ENCODE data around the gene ANO7.

ANO7 gene

DNA sequence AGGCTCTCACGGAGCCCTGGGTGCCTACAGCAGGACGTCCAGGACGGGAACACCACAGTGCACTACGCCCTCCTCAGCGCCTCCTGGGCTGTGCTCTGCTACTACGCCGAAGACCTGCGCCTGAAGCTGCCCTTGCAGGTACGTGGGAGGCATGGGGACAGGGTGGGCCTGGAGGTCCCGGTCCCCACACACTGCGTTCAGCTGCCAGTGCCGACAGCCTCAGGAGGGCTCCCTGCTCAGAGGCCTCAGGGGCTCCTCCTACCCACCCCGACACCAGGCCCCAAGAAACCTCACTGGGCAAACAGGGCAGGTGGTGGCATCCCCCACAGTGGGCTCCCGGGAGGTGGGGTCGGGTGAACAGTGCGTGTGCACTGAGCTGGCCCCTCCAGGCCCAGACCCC, 10.8 kb downstream of the ANO7 start:
- H2AFZ ChIP-seq (ENCODE audit: insufficient read depth, low read length, poor library complexity), result no peak overlapping the region
- H4K8ac ChIP-seq (ENCODE audit: low read depth, low read length), result no peak overlapping the region
- DNase-seq, result no peak
- H3K4me2 ChIP-seq (ENCODE audit: low read length), result no peak overlapping the region
- no peak overlapping the region for H2BK120ac ChIP-seq (ENCODE audit: insufficient read depth, low read length, poor library complexity)
- H3K4me1 ChIP-seq (ENCODE audit: control insufficient read depth in 1 of 2, insufficient read depth in 2 of 2, low read length in 2 of 2), result peaks cover 0 to 8% of the 10 kb centered on the region in 2 experiments
- no peaks in the 10 kb centered on the region for H3K79me2 ChIP-seq (ENCODE audit: control insufficient read depth, insufficient read depth, low read length, poor library complexity)
- no peak overlapping the region for H3K27ac ChIP-seq (ENCODE audit: low read depth, low read length)
- no peak overlapping the region for H3K23ac ChIP-seq (ENCODE audit: low read length)
- no peak overlapping the region for H2AK5ac ChIP-seq (ENCODE audit: low read length)
- no peak overlapping the region for H3K18ac ChIP-seq (ENCODE audit: low read length)
- no peaks in the 10 kb centered on the region for H3K27me3 ChIP-seq (ENCODE audit: insufficient read depth, low read length)
- no CpG with 5 or more reads among the region's 16 CpGs for WGBS (ENCODE audit: extremely low coverage, insufficient coverage, insufficient read length)
- no peak overlapping the region for H3K9ac ChIP-seq (ENCODE audit: low read length)
- H3K4ac ChIP-seq (ENCODE audit: low read depth, low read length), result no peak overlapping the region
- H3K9me3 ChIP-seq (ENCODE audit: insufficient read depth, low read depth, low read length), result peaks cover 2% of the 10 kb centered on the region
- no peak overlapping the region for H3K4me3 ChIP-seq (ENCODE audit: low read depth, low read length)
- no peak overlapping the region for H4K91ac ChIP-seq (ENCODE audit: low read depth, low read length)
- no peak overlapping the region for H4K12ac ChIP-seq (ENCODE audit: low read depth, low read length)
- no peak overlapping the region for H2BK12ac ChIP-seq (ENCODE audit: low read length)
- no peak overlapping the region for H3K14ac ChIP-seq (ENCODE audit: low read length)
- H3K36me3 ChIP-seq (ENCODE audit: control insufficient read depth in 1 of 2, insufficient read depth in 2 of 2, low read length in 2 of 2), result no peaks in the 10 kb centered on the region
- peaks cover 2% of the 10 kb centered on the region for H3K79me1 ChIP-seq (ENCODE audit: low read length)
- H2BK5ac ChIP-seq (ENCODE audit: low read depth, low read length, poor library complexity), result no peak overlapping the region

DNA sequence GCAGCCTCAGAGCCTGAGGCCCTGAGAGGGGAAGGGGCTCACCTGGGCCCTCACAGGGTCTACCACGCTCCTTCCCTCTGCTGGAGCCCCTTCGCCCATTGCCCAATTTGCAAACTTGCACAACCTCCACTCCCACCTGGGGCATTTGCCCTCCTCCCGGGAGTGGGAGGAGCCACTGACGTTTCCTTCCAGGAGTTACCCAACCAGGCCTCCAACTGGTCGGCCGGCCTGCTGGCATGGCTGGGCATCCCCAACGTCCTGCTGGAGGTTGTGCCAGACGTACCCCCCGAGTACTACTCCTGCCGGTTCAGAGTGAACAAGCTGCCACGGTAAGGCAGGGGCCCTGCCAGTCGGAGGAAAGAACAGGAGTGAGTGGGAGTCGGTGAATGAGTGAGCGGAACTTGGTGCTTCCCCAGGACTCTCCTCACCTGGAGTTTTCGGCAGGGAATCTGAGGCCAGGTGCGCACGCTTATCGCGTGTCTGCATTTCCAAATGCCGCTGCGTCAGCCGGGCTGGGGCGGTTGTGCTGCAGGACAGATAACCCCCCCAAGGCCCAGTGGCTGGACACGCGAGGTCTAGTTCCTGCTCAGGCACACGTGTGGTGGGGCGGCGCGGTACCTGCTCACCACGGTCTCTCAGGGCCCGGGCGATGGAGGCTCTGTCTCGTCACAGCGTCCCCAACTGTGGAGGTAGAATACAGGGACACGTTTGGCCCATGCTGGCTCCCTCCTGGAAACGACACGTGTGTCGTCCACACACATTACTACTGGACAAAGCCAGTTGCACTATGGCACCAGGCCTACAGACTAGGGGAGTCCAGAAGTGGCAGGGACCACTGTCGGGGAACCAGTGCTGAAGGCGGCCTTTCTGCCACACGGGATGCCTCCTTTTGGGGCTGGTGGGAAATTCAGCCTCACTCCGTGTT, 11.7 kb downstream of the ANO7 start:
- Histone ChIP-seq H3K4me3 (ENCODE audit: low read depth, low read length) (no peak overlapping the region), H3K4me1 (ENCODE audit: control insufficient read depth in 1 of 2, insufficient read depth in 2 of 2, low read length in 2 of 2) (peaks cover 0 to 8% of the 10 kb centered on the region in 2 experiments), H2BK120ac (ENCODE audit: insufficient read depth, low read length, poor library complexity) (no peak overlapping the region), H3K36me3 (ENCODE audit: control insufficient read depth in 1 of 2, insufficient read depth in 2 of 2, low read length in 2 of 2) (no peaks in the 10 kb centered on the region), H3K14ac (ENCODE audit: low read length) (no peak overlapping the region), H3K27ac (ENCODE audit: low read depth, low read length) (no peak overlapping the region), H4K12ac (ENCODE audit: low read depth, low read length) (no peak overlapping the region), H3K23ac (ENCODE audit: low read length) (no peak overlapping the region), H3K79me2 (ENCODE audit: control insufficient read depth, insufficient read depth, low read length, poor library complexity) (no peaks in the 10 kb centered on the region), H3K9ac (ENCODE audit: low read length) (no peak overlapping the region), H4K91ac (ENCODE audit: low read depth, low read length) (peak overlapping the region; percentile 31), H2AFZ (ENCODE audit: insufficient read depth, low read length, poor library complexity) (no peak overlapping the region), H3K4ac (ENCODE audit: low read depth, low read length) (no peak overlapping the region), H3K9me3 (ENCODE audit: insufficient read depth, low read depth, low read length) (peaks cover 2% of the 10 kb centered on the region), H3K4me2 (ENCODE audit: low read length) (no peak overlapping the region), H3K27me3 (ENCODE audit: insufficient read depth, low read length) (no peaks in the 10 kb centered on the region), H2AK5ac (ENCODE audit: low read length) (no peak overlapping the region), H2BK5ac (ENCODE audit: low read depth, low read length, poor library complexity) (no peak overlapping the region), H4K8ac (ENCODE audit: low read depth, low read length) (no peak overlapping the region), H2BK12ac (ENCODE audit: low read length) (no peak overlapping the region), H3K79me1 (ENCODE audit: low read length) (peaks cover 2% of the 10 kb centered on the region), H3K18ac (ENCODE audit: low read length) (no peak overlapping the region)
- peak; percentile 61 to 93 for DNase-seq
- no CpG with 5 or more reads among the region's 42 CpGs for WGBS (ENCODE audit: extremely low coverage, insufficient coverage, insufficient read length)

DNA sequence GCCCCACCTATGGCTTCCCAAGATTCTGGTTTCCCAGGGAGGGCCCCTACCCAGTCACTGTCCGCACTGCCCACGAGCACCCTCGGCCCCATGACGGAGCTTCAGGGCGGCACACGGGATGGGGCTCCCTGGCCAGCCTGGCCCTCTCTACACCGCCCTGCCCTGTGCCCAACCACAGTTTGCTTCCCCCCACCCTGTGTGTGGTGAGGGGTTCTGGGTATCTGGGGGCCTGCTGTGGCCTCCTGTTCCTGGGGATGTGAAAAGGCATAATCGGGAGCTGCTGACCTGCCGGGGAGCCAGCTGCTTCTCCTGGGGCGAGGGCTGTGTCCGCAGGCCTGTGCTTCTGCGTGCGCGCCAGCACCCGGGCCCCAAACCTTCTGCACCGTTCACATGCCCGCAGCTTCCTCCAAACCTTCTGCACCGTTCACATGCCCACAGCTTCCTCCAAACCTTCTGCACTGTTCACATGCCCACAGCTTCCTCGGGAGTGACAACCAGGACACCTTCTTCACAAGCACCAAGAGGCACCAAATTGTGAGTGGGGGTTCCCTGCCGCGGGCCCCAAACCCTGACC, 12.4 kb downstream of the ANO7 start:
- Histone ChIP-seq H3K36me3 (ENCODE audit: control insufficient read depth in 1 of 2, insufficient read depth in 2 of 2, low read length in 2 of 2) (no peaks in the 10 kb centered on the region), H4K8ac (ENCODE audit: low read depth, low read length) (no peak overlapping the region), H3K9me3 (ENCODE audit: insufficient read depth, low read depth, low read length) (peaks cover 2% of the 10 kb centered on the region), H3K27ac (ENCODE audit: low read depth, low read length) (no peak overlapping the region), H4K12ac (ENCODE audit: low read depth, low read length) (no peak overlapping the region), H3K79me1 (ENCODE audit: low read length) (peaks cover 2% of the 10 kb centered on the region), H3K27me3 (ENCODE audit: insufficient read depth, low read length) (no peaks in the 10 kb centered on the region), H3K23ac (ENCODE audit: low read length) (no peak overlapping the region), H3K4ac (ENCODE audit: low read depth, low read length) (no peak overlapping the region), H3K18ac (ENCODE audit: low read length) (no peak overlapping the region), H3K4me3 (ENCODE audit: low read depth, low read length) (no peak overlapping the region), H4K91ac (ENCODE audit: low read depth, low read length) (peak overlapping the region; percentile 31), H2BK5ac (ENCODE audit: low read depth, low read length, poor library complexity) (no peak overlapping the region), H2BK120ac (ENCODE audit: insufficient read depth, low read length, poor library complexity) (no peak overlapping the region), H3K4me1 (ENCODE audit: control insufficient read depth in 1 of 2, insufficient read depth in 2 of 2, low read length in 2 of 2) (peaks cover 0 to 8% of the 10 kb centered on the region in 2 experiments), H3K4me2 (ENCODE audit: low read length) (no peak overlapping the region), H3K79me2 (ENCODE audit: control insufficient read depth, insufficient read depth, low read length, poor library complexity) (no peaks in the 10 kb centered on the region), H2AFZ (ENCODE audit: insufficient read depth, low read length, poor library complexity) (no peak overlapping the region), H2BK12ac (ENCODE audit: low read length) (no peak overlapping the region), H2AK5ac (ENCODE audit: low read length) (no peak overlapping the region), H3K9ac (ENCODE audit: low read length) (no peak overlapping the region), H3K14ac (ENCODE audit: low read length) (no peak overlapping the region)
- peak in 1 of 2 donors; percentile 23 for DNase-seq
- WGBS (ENCODE audit: extremely low coverage, insufficient coverage, insufficient read length), result no CpG with 5 or more reads among the region's 21 CpGs

DNA sequence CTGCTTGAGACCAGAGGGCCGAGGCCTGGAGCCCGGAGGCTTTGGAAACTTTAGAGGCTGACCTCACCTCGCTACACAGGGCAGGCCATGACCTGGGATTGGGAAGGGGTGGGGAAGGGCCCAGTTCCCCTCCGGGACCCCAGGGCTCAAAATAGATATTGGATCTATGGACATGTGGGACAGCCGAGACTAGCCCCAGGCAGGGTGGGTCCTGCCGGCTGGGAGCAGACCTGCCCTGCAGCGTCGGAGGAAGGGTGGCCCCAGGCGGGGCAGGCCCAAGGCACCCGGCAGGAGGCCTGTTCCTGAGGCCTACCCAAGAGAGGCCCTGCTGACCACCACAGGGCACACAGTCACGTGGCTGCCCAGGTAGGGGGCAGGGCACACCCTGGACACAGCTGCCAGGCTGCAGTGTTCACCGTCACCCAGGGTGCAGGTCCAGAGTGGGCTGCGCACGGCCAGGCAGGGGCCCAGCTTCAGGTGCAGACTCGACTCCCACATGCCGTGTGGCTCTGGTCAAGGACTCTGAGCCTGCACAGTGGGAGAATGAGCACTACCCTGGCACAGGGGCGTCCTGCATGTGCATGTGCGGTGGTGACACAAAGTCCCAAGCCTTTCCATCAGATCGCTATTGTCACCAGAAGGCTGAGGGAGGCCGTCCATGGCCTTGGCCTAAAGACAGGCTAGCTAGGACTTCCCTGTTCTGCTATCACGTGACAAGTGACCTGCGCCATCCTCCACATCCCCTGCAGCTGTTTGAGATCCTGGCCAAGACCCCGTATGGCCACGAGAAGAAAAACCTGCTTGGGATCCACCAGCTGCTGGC, 13.2 kb downstream of the ANO7 start:
- H3K18ac ChIP-seq (ENCODE audit: low read length), result no peak overlapping the region
- no peak overlapping the region for H3K23ac ChIP-seq (ENCODE audit: low read length)
- H3K4me3 ChIP-seq (ENCODE audit: low read depth, low read length), result no peak overlapping the region
- H3K9ac ChIP-seq (ENCODE audit: low read length), result no peak overlapping the region
- no peaks in the 10 kb centered on the region for H3K27me3 ChIP-seq (ENCODE audit: insufficient read depth, low read length)
- no CpG with 5 or more reads among the region's 24 CpGs for WGBS (ENCODE audit: extremely low coverage, insufficient coverage, insufficient read length)
- no peak overlapping the region for H2BK120ac ChIP-seq (ENCODE audit: insufficient read depth, low read length, poor library complexity)
- no peak overlapping the region for H3K4me2 ChIP-seq (ENCODE audit: low read length)
- H4K91ac ChIP-seq (ENCODE audit: low read depth, low read length), result peak overlapping the region; percentile 12
- H3K79me2 ChIP-seq (ENCODE audit: control insufficient read depth, insufficient read depth, low read length, poor library complexity), result no peaks in the 10 kb centered on the region
- no peak overlapping the region for H2BK12ac ChIP-seq (ENCODE audit: low read length)
- H3K14ac ChIP-seq (ENCODE audit: low read length), result no peak overlapping the region
- peak in 1 of 2 donors; percentile 32 for DNase-seq
- no peak overlapping the region for H2BK5ac ChIP-seq (ENCODE audit: low read depth, low read length, poor library complexity)
- H3K79me1 ChIP-seq (ENCODE audit: low read length), result peaks cover 2% of the 10 kb centered on the region
- no peak overlapping the region for H4K12ac ChIP-seq (ENCODE audit: low read depth, low read length)
- no peak overlapping the region for H4K8ac ChIP-seq (ENCODE audit: low read depth, low read length)
- no peak overlapping the region for H2AK5ac ChIP-seq (ENCODE audit: low read length)
- H3K9me3 ChIP-seq (ENCODE audit: insufficient read depth, low read depth, low read length), result peaks cover 2% of the 10 kb centered on the region
- no peaks in the 10 kb centered on the region for H3K36me3 ChIP-seq (ENCODE audit: control insufficient read depth in 1 of 2, insufficient read depth in 2 of 2, low read length in 2 of 2)
- no peak overlapping the region for H2AFZ ChIP-seq (ENCODE audit: insufficient read depth, low read length, poor library complexity)
- H3K4me1 ChIP-seq (ENCODE audit: control insufficient read depth in 1 of 2, insufficient read depth in 2 of 2, low read length in 2 of 2), result peaks cover 0 to 8% of the 10 kb centered on the region in 2 experiments
- no peak overlapping the region for H3K27ac ChIP-seq (ENCODE audit: low read depth, low read length)
- H3K4ac ChIP-seq (ENCODE audit: low read depth, low read length), result no peak overlapping the region
